Fibroblast of lung (primary cell): ENCODE measurements around the gene GLIPR1L2.

ENCODE experiments used
- EZH2 ChIP-seq: IDR thresholded peaks from 2 replicates; pipeline ENCODE4 v1.5.1; 2012; ENCODE audit warnings: low read length, control low read depth, mild to moderate bottlenecking; ENCODE audit errors: missing control alignments
- TF ChIP-seq, protein P1 (sequence below), 2 donors: IDR thresholded peaks in 1 of 2; conservative IDR thresholded peaks in 1 of 2; 1 replicate in 1 of 2; 2 replicates in 1 of 2; pipeline ENCODE4 v1.5.1; 2011 to 2012; ENCODE audit warnings: low read length in 2 of 2, control low read depth in 1 of 2, inconsistent platforms in 1 of 2, low read depth in 1 of 2, mild to moderate bottlenecking in 1 of 2

DNA sequence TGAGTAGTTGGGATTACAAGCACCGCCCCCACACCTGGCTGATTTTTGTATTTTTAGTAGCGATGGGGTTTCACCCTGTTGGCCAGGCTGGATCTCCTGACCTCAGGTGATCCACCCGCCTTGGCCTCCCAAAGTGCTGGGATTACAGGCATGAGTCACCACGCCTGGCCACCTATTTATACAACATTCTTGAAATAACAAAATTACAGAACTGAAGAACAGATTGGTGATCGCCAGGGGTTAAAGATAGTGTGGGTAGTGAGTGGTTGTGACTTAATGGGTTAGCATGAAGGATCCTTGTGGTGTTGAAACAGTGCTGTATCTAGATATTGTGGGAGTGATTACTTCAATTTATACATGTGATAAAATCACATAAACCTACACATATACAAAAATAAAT lies 49.0 kb upstream of the GLIPR1L2 start:
- TF ChIP-seq EZH2, result no peak
- TF ChIP-seq, protein P1, sequence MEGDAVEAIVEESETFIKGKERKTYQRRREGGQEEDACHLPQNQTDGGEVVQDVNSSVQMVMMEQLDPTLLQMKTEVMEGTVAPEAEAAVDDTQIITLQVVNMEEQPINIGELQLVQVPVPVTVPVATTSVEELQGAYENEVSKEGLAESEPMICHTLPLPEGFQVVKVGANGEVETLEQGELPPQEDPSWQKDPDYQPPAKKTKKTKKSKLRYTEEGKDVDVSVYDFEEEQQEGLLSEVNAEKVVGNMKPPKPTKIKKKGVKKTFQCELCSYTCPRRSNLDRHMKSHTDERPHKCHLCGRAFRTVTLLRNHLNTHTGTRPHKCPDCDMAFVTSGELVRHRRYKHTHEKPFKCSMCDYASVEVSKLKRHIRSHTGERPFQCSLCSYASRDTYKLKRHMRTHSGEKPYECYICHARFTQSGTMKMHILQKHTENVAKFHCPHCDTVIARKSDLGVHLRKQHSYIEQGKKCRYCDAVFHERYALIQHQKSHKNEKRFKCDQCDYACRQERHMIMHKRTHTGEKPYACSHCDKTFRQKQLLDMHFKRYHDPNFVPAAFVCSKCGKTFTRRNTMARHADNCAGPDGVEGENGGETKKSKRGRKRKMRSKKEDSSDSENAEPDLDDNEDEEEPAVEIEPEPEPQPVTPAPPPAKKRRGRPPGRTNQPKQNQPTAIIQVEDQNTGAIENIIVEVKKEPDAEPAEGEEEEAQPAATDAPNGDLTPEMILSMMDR (conservative IDR thresholded peaks at IDR 0.05 in 1 of 2, IDR thresholded peaks at IDR 0.05 in 1 of 2; ENCODE audit: low read depth in 1 of 2, low read length in 2 of 2), result no peak
